Chondrocyte (in vitro differentiated cells): ENCODE measurements around the gene CMKLR1. TPM values are rescaled to one million over a fixed set of nuclear protein-coding genes. Genes with fewer than 3 reads are reported as not detected.

ENCODE experiments used
- DNase-seq: peaks from one replicate; pipeline ENCODE4 v3.0.0; 2021; ENCODE audit warnings: mixed read lengths, low spot score
- H3K27ac Mint-ChIP-seq: one replicate; pipeline ENCODE4 v1.8.0; 2021; ENCODE audit warnings: mild to moderate bottlenecking, moderate library complexity, mixed read lengths; ENCODE audit not compliant: unreplicated experiment
- H3K27me3 Mint-ChIP-seq: 2 replicates; pipeline ENCODE4 v1.8.0; 2021; ENCODE audit warnings: low read depth, mixed read lengths
- H3K36me3 Mint-ChIP-seq: 2 replicates; pipeline ENCODE4 v1.8.0; 2021; ENCODE audit warnings: low read depth, mixed read lengths
- H3K4me1 Mint-ChIP-seq: 2 replicates; pipeline ENCODE4 v1.8.0; 2021; ENCODE audit warnings: low read depth, mild to moderate bottlenecking, mixed read lengths
- H3K4me3 Mint-ChIP-seq: one replicate; pipeline ENCODE4 v1.8.0; 2021; ENCODE audit warnings: mild to moderate bottlenecking, moderate library complexity, mixed read lengths; ENCODE audit not compliant: unreplicated experiment
- H3K9me3 Mint-ChIP-seq: 2 replicates; pipeline ENCODE4 v1.8.0; 2021; ENCODE audit warnings: low read depth, mixed read lengths
- CTCF ChIP-seq: fragments of 200-600 bp; sonication (generic); IDR thresholded peaks from 2 replicates; pipeline ENCODE4 v1.5.0; 2021; ENCODE audit warnings: antibody characterized with exemption, mild to moderate bottlenecking, moderate library complexity
- total RNA-seq: library from RNA; stranded (reverse); gene quantifications from 3 replicates; pipeline ENCODE4 v1.2.1, GENCODE V29; 2021

The CMKLR1 gene
- total RNA-seq, 1 donor from 2014 or later: 31.2 TPM

- Mint-ChIP-seq H3K27ac (no peak overlapping the region), H3K4me3 (no peak overlapping the region), H3K27me3 (no peaks in the 10 kb centered on the region), H3K4me1 (peaks cover 69% of the 10 kb centered on the region), H3K9me3 (peaks cover 5% of the 10 kb centered on the region), H3K36me3 (peaks cover 8% of the 10 kb centered on the region)
- no peak for DNase-seq
- no peak for TF ChIP-seq CTCF
Observed at GRCh38 chr12:108335349-108336119, 3.6 kb downstream of the CMKLR1 start.

GRCh38 chr12:108333898-108334699, 5.0 kb downstream of the CMKLR1 start:
- TF ChIP-seq CTCF: no peak
- H3K4me1 Mint-ChIP-seq: peaks cover 59% of the 10 kb centered on the region
- peak overlapping the region; percentile 60 for H3K27ac Mint-ChIP-seq
- H3K9me3 Mint-ChIP-seq: peaks cover 8% of the 10 kb centered on the region
- H3K36me3 Mint-ChIP-seq: peaks cover 19% of the 10 kb centered on the region
- peak overlapping the region; percentile 26 for H3K4me3 Mint-ChIP-seq
- DNase-seq: no peak
- H3K27me3 Mint-ChIP-seq: no peaks in the 10 kb centered on the region

GRCh38 chr12:108332791-108333382, 6.2 kb downstream of the CMKLR1 start:
- no peak for TF ChIP-seq CTCF
- Mint-ChIP-seq H3K36me3 (peaks cover 22% of the 10 kb centered on the region), H3K27me3 (no peaks in the 10 kb centered on the region), H3K9me3 (peaks cover 8% of the 10 kb centered on the region), H3K27ac (peak overlapping the region; percentile 64), H3K4me3 (no peak overlapping the region), H3K4me1 (peaks cover 57% of the 10 kb centered on the region)
- DNase-seq: no peak

- peaks cover 3% of the 10 kb centered on the region for H3K9me3 Mint-ChIP-seq
- peaks cover 37% of the 10 kb centered on the region for H3K36me3 Mint-ChIP-seq
- H3K4me1 Mint-ChIP-seq: peaks cover 40% of the 10 kb centered on the region
- TF ChIP-seq CTCF: no peak
- DNase-seq: peak; percentile 29
- H3K27ac Mint-ChIP-seq: no peak overlapping the region
- no peak overlapping the region for H3K4me3 Mint-ChIP-seq
- no peaks in the 10 kb centered on the region for H3K27me3 Mint-ChIP-seq
Observed at GRCh38 chr12:108328420-108328819, 10.7 kb downstream of the CMKLR1 start.
